ENCODE measurements around the gene IGLON5.

DNA sequence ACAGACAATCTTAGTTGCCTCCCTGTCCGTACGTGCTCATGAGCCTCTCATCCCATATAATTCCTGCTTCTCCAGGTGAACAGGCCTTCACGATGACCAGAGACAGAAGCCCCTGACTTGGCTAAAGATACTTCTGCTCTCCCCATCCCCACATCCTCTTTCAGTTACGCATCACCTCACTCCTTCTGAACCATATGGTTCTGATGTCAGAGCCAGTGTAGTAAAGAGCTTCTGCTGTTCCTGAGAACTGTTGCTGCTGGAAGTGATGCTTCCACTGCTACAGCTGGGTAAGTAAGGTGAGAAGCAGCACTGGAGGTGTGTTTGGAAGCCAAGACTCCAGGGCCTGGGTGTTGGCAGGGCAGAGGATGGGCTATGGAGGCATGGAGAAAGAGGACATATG lies 47.6 kb upstream of the IGLON5 start:
- TF ChIP-seq, protein P1, sequence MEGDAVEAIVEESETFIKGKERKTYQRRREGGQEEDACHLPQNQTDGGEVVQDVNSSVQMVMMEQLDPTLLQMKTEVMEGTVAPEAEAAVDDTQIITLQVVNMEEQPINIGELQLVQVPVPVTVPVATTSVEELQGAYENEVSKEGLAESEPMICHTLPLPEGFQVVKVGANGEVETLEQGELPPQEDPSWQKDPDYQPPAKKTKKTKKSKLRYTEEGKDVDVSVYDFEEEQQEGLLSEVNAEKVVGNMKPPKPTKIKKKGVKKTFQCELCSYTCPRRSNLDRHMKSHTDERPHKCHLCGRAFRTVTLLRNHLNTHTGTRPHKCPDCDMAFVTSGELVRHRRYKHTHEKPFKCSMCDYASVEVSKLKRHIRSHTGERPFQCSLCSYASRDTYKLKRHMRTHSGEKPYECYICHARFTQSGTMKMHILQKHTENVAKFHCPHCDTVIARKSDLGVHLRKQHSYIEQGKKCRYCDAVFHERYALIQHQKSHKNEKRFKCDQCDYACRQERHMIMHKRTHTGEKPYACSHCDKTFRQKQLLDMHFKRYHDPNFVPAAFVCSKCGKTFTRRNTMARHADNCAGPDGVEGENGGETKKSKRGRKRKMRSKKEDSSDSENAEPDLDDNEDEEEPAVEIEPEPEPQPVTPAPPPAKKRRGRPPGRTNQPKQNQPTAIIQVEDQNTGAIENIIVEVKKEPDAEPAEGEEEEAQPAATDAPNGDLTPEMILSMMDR (conservative IDR thresholded peaks at IDR 0.05; ENCODE audit: low read length), result no peak
- TF ChIP-seq EZH2phosphoT487 (IDR thresholded peaks at IDR 0.05; ENCODE audit: borderline replicate concordance), result no peak

Data from Loucy (cell line).